ENCODE results near the gene TMUB2.

- TF ChIP-seq CTCF (IDR thresholded peaks at IDR 0.05; ENCODE audit: poor library complexity, severe bottlenecking) (no peak), REST (IDR thresholded peaks at IDR 0.05; ENCODE audit: borderline replicate concordance) (no peak), SMC3 (conservative IDR thresholded peaks at IDR 0.05; ENCODE audit: poor library complexity) (no peak), EZH2 (IDR thresholded peaks at IDR 0.05; ENCODE audit: borderline replicate concordance, insufficient read depth, low read length, poor library complexity, severe bottlenecking) (no peak), TAF1 (IDR thresholded peaks at IDR 0.05; ENCODE audit: low read depth) (no peak), POLR2AphosphoS5 (IDR thresholded peaks at IDR 0.05) (no peak), MXI1 (conservative IDR thresholded peaks at IDR 0.05; ENCODE audit: poor library complexity, severe bottlenecking) (no peak), RAD21 (conservative IDR thresholded peaks at IDR 0.05) (no peak)
These were observed 43.4 kb downstream of the TMUB2 start for GRCh38 chr17:44230140-44230539.
